Measurements from ENCODE around the gene MEG3.

MEG3 gene

GRCh38 chr14:100810861-100811461, 15.0 kb upstream of the MEG3 start:
- H3K9ac ChIP-seq = no peak overlapping the region
- no peaks in the 10 kb centered on the region for H4K20me1 ChIP-seq (ENCODE audit: insufficient read depth)
- H3K27me3 ChIP-seq (ENCODE audit: insufficient read depth, low read depth) = peaks cover 5% of the 10 kb centered on the region; the same call in 1 of the 2 replicates
- no peak overlapping the region for H3K4me3 ChIP-seq (IDR thresholded peaks at IDR 0.05; ENCODE audit: insufficient read depth, low read depth, low read length)
- no peaks in the 10 kb centered on the region for H3K79me2 ChIP-seq (ENCODE audit: insufficient read depth, low read depth)
- H2AFZ ChIP-seq (ENCODE audit: low read depth) = no peak overlapping the region
- peak overlapping the region; percentile 35; the same call in 1 of the 2 replicates for H3K27ac ChIP-seq
- H3K36me3 ChIP-seq (ENCODE audit: insufficient read depth) = no peaks in the 10 kb centered on the region
- TF ChIP-seq CTCF (conservative IDR thresholded peaks at IDR 0.05; ENCODE audit: low read depth, low read length) = no peak
- no peaks in the 10 kb centered on the region for H3K4me1 ChIP-seq (ENCODE audit: low read depth, poor library complexity, severe bottlenecking)
- no peak overlapping the region; the same call in 1 of the 2 replicates for H3K4me2 ChIP-seq

DNA sequence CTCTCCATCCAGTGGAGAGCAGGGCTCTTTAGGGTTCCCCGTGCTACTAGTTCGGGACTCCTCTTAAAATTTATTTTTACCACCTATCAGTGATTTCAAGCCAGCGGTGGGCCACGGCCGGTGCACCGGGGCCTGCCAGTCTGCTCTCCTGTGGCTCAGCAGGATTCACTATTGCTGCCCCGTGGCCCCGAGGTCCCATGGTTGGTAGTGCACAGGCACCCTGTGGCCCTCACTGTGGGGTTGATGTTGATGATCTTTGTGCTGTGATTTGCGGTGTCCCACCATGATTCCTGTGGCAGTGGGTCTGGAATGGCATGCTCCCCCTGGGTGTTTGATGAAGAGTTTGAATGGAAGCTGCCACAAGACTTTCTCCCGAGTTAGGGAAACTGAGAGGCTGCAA, 12.6 kb upstream of the MEG3 start:
- H3K36me3 ChIP-seq (ENCODE audit: insufficient read depth) = no peaks in the 10 kb centered on the region
- H3K27me3 ChIP-seq (ENCODE audit: insufficient read depth, low read depth) = peaks cover 6% of the 10 kb centered on the region; the same call in 1 of the 2 replicates
- no peak overlapping the region for H3K4me2 ChIP-seq

DNA sequence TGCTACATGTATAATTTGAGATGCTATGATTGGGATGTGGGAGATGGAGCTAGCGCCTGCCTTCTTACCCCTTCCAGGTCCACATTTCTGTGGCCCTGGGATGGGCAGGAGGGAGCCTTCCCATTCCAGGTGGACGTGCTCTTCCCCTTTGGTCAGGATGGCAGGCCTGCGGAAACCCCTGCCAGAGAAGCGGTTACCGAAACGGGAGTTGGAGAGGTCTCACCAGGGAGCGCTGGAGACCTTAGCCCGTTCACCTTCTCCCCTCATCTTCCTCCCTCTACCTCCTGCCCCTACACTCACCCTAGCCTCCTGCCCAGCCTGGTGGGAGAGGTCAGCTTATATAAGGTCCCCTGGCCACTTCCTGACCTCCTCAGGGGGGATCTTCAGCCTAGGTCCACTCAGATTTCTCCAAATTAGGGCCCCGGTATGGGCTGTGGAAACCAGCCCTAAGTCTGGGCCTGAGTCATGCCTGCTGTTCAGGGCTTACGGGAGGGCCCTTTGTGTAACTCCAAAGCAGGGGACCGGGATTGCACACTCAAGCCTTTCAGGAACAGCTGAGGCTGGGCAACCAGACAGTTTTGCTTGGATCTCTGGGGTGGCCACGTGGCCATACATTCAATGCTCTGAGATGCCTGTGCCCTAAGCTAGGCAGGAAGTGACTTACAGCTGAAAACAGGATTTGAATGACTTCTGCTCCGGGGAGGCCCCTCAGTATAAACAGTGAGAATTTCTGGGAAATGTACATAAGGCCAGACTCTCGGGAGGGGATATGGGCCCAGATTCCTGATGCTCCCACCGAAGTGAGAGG, 10.2 kb upstream of the MEG3 start:
- Histone ChIP-seq H3K27ac (no peak overlapping the region), H3K4me3 (IDR thresholded peaks at IDR 0.05; ENCODE audit: insufficient read depth, low read depth, low read length) (no peak overlapping the region)

More for the DNA sequence above, 12.6 kb upstream of the MEG3 start:
- Histone ChIP-seq H3K79me2 (ENCODE audit: insufficient read depth, low read depth) (no peaks in the 10 kb centered on the region), H3K4me1 (ENCODE audit: low read depth, poor library complexity, severe bottlenecking) (no peaks in the 10 kb centered on the region), H3K27ac (no peak overlapping the region), H3K9ac (no peak overlapping the region), H2AFZ (ENCODE audit: low read depth) (no peak overlapping the region), H3K4me3 (IDR thresholded peaks at IDR 0.05; ENCODE audit: insufficient read depth, low read depth, low read length) (no peak overlapping the region), H4K20me1 (ENCODE audit: insufficient read depth) (no peaks in the 10 kb centered on the region)
- TF ChIP-seq CTCF (conservative IDR thresholded peaks at IDR 0.05; ENCODE audit: low read depth, low read length) = no peak

More for the DNA sequence above, 10.2 kb upstream of the MEG3 start:
- Histone ChIP-seq H3K9ac (no peak overlapping the region), H2AFZ (ENCODE audit: low read depth) (no peak overlapping the region), H3K79me2 (ENCODE audit: insufficient read depth, low read depth) (no peaks in the 10 kb centered on the region), H3K4me2 (no peak overlapping the region), H3K27me3 (ENCODE audit: insufficient read depth, low read depth) (peaks cover 2% of the 10 kb centered on the region; the same call in 1 of the 2 replicates), H4K20me1 (ENCODE audit: insufficient read depth) (no peaks in the 10 kb centered on the region), H3K36me3 (ENCODE audit: insufficient read depth) (no peaks in the 10 kb centered on the region), H3K4me1 (ENCODE audit: low read depth, poor library complexity, severe bottlenecking) (no peaks in the 10 kb centered on the region)
- no peak for TF ChIP-seq CTCF (conservative IDR thresholded peaks at IDR 0.05; ENCODE audit: low read depth, low read length)
